GM19193 (cell line): ENCODE results near the gene VSTM4.

Experiments
- POLR2A ChIP-seq: IDR thresholded peaks from 4 replicates; pipeline ENCODE4 v1.6.1; 2011; ENCODE audit not compliant: insufficient read depth, insufficient read length; ENCODE audit errors: extremely low read depth

VSTM4 gene

DNA sequence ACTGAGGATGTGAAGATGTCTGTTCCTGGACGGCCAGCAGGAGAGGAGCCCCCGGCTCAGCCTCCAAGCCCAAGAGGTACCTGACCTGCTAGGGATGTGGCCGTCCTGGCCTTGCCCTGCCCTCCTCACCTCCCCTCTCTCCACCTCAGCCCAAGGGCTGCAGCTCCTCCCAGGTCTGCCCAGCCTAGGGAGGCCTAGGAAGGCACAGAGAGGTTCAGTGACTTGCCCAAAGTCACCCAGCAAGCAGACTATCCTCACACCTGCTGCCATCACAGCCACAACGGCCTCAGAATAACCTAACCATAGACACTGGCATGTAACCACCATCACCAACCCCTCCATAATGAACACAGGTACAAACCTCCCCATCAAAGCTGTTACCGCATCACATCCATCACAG lies 137.0 kb downstream of the VSTM4 start:
- TF ChIP-seq POLR2A = no peak

DNA sequence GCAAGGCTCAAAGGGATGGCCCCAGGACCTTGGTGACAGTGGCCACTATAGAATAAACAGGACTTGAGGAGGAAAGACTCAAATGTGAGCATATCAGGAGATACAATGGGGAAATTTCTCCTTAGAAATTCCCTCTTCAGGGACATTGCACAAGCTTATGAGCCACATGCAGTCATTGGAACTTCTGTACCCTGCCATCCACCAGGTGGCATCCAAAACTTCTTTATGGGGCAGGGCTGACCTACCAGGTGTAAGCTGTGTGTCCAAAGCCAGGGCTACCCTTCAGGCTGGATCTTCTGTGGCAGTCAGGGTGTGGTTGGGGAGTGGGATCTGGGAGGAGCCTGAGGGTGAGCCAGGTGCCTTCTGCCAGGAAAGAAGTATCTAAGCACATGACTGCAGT lies 139.1 kb downstream of the VSTM4 start:
- no peak for TF ChIP-seq POLR2A

DNA sequence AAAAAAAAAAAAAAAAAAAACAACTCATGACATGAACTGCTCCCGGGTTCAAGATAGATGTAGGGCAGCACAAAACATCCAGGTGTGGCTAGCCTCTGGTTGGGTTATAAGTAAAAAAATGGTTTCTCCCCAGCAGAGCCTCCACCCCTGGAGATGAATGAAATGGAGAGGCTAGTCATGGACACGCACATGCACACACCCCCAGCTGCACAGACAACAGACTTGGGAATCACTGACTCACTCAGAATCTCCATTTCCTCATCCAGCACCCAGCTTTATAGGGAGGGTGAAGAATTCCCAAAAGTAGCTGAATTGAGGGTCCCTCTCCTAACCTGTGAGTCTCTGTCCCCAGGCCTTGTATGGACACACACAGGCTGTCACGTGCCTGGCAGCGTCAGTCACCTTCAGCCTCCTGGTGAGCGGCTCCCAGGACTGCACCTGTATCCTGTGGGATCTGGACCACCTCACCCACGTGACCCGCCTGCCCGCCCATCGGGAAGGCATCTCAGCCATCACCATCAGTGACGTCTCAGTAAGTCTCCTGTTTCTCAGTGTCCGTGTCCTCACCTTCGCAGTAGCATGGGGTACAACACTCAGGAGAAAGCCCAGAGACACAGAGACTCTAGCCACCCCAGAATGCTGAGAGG lies 140.7 kb downstream of the VSTM4 start:
- no peak for TF ChIP-seq POLR2A

DNA sequence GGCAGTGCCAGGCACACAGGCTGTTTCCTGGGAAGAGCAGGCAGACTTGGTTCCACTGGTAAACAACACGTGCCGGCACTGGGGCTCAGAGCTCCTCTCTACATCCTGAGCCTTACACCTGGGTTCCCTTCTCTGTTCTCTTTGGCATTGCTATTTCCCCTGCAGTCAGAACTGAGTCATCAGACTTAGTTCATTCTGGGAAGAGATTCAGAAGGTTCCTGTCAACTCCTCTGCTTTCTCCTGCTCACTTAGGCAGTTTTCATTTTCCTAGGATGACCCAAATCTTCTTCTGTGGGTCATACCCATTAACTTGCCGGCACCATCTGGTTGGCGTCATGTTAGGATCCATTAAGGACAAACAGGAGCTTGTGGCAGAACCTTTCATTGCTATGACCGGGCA lies 142.3 kb downstream of the VSTM4 start:
- TF ChIP-seq POLR2A = no peak

DNA sequence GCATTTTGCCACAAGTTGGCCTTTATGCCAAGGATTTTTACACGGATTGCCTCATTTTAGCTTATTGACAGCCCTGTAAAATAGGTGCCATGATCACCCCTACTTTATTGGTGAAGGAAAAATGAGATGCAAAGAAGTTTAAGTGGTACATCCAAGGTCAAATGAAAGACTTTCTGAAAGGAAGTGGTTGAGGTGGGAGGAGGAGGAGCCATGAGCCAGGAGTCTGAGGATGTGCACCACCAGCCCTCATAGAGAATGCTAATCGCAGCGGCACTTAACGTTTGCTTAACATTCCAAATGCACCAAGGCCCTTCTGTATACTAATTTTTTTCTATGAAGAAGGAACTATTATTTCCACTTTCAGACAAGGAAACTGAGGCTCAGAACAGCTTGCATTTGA lies 144.7 kb downstream of the VSTM4 start:
- TF ChIP-seq POLR2A = no peak

DNA sequence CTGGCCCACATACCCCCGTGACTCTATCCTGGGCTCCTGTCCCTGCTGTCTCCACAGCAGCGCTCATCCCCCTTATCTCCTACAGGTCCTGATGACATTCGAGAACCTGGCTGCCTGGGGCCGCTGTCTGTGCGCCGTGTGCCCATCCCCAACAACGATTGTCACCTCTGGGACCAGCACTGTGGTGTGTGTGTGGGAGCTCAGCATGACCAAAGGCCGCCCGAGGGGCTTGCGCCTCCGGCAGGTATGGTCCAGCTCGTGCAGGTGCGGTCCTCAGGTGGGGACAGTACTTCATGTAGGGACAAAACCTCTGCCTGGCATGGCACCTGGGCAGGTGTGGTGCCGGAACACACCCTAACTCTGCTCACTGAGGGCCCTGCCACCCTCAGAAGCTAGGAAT lies 145.3 kb downstream of the VSTM4 start:
- TF ChIP-seq POLR2A = no peak

DNA sequence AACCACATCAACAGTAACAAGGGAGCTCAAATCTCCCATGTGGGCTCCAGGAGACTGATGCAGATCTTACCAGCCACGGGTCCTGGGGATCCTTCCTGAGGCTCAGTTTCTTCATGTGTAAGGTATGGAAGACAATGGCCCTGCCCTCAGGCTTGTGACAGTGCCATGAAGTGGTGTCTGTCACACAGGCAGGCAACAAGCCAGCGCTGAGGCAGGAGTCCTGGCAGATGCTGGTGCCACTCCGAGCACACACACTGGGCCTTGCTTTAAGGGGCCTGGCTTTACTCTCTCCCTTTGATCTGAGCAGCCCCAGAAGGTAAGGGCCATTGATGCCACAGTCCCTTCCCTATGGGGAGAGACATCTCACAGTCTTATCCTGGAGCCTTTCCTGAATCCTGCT lies 147.3 kb downstream of the VSTM4 start:
- no peak for TF ChIP-seq POLR2A

DNA sequence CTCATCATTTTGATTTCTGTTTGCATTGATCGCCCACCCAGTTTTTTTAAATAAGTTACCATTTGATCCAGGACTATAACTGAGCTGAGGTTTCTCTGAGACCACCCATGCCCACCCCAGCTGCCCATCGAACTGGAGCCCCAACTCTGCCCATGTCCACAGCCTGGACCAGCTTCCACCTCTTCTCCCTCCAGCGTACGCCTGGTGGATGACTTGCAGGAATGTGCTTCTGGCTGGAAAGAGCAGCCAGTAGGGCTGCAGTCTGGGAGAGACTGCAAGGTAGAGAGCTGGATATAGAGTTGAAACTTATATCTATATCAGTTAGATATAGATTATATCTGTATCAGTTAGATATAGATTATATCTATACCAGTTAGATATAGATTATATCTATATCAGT lies 149.9 kb downstream of the VSTM4 start:
- TF ChIP-seq POLR2A = no peak
